ENCODE results near the gene LIMK2. TPM values are rescaled to one million over a fixed set of nuclear protein-coding genes. Genes with fewer than 3 reads are reported as not detected.

Gene LIMK2
- total RNA-seq, 1 experiment from 2014 or later: 42.8 TPM

- H3K27ac Mint-ChIP-seq: peak overlapping the region; percentile 92
- CTCF ChIA-PET: interaction anchor here (1.1 to 6.2 kb wide), 8 partner anchors 22 to 160 kb away, joined by 3 to 53 read pairs (median 8); partner anchors contain the start of genes LIMK2 and SELENOM
- peaks cover 36% of the 10 kb centered on the region for H3K4me1 Mint-ChIP-seq
These were observed 36.1 kb downstream of the LIMK2 start for GRCh38 chr22:31248138-31248745.

More at GRCh38 chr22:31248138-31248745, 36.1 kb downstream of the LIMK2 start:
- ATAC-seq: peak; percentile 96
- POLR2A ChIA-PET: interaction anchor here (0.6 to 1.3 kb wide), 3 partner anchors 25 to 175 kb away, joined by 3 to 5 read pairs (median 5); partner anchors contain the start of gene RNF185
- H3K27me3 Mint-ChIP-seq (ENCODE audit: low read depth): no peaks in the 10 kb centered on the region
- peak overlapping the region; percentile 64 for H3K4me3 Mint-ChIP-seq
- H3K36me3 Mint-ChIP-seq: no peaks in the 10 kb centered on the region
- TF ChIP-seq ZNF317 (CRISPR knock-in tag; IDR thresholded peaks at IDR 0.05; ENCODE audit: borderline replicate concordance, low read depth): no peak
- TF ChIP-seq CTCF (IDR thresholded peaks at IDR 0.05): no peak
- no peak for TF ChIP-seq ZMAT4 (CRISPR knock-in tag; IDR thresholded peaks at IDR 0.05)
- TF ChIP-seq TEAD4 (CRISPR knock-in tag; IDR thresholded peaks at IDR 0.05): no peak
- no peak for TF ChIP-seq STAT6 (CRISPR knock-in tag; conservative IDR thresholded peaks at IDR 0.05; ENCODE audit: low read depth)
- no peak for TF ChIP-seq TEAD1 (CRISPR knock-in tag; IDR thresholded peaks at IDR 0.05)
- no peak for TF ChIP-seq CBFB (CRISPR knock-in tag; IDR thresholded peaks at IDR 0.05; ENCODE audit: low read depth)
- no peak for TF ChIP-seq GRHL2 (CRISPR knock-in tag; IDR thresholded peaks at IDR 0.05; ENCODE audit: insufficient replicate concordance, severe bottlenecking)
- TF ChIP-seq PRDM15 (CRISPR knock-in tag; IDR thresholded peaks at IDR 0.05): no peak
- TF ChIP-seq ZNF219 (CRISPR knock-in tag; IDR thresholded peaks at IDR 0.05; ENCODE audit: borderline replicate concordance): no peak
- H3K9me3 Mint-ChIP-seq: no peaks in the 10 kb centered on the region
- peak; percentile 80 for DNase-seq (ENCODE audit: low spot score)
